Sigmoid colon (tissue), 7 donors: ENCODE data around the gene BRINP3. TPM values are rescaled to one million over a fixed set of nuclear protein-coding genes. Genes with fewer than 3 reads are reported as not detected.

Source experiments
- DNase-seq: peaks from one replicate; pipeline ENCODE4 v3.0.0-alpha.2; 2019
- H3K27ac ChIP-seq, 4 donors: fragments of 200-600 bp; sonication (generic); one replicate each; pipeline ENCODE4 v1.5.1; 2016 to 2019; ENCODE audit warnings: mild to moderate bottlenecking in 1 of 4
- H3K27me3 ChIP-seq, 3 donors: fragments of 200-600 bp; sonication (generic); one replicate each; pipeline ENCODE4 v1.5.1; 2019; ENCODE audit warnings: mild to moderate bottlenecking in 1 of 3
- H3K36me3 ChIP-seq, 4 donors: fragments of 200-600 bp; sonication (generic); one replicate each; pipeline ENCODE4 v1.5.1; 2016 to 2019
- H3K4me1 ChIP-seq, 4 donors: fragments of 200-600 bp; sonication (generic); one replicate each; pipeline ENCODE4 v1.5.1; 2017 to 2019
- H3K4me3 ChIP-seq, 4 donors: fragments of 200-600 bp; sonication (generic); one replicate each; pipeline ENCODE4 v1.5.1; 2017 to 2019; ENCODE audit warnings: mild to moderate bottlenecking in 2 of 4, moderate library complexity in 1 of 4
- H3K9me3 ChIP-seq, 4 donors: fragments of 200-600 bp in 3 of 4; sonication (generic) in 3 of 4; one replicate each; pipeline versions ENCODE4 v1.5.1 to v1.6.1; 2013 to 2019
- CTCF ChIP-seq, 4 experiments: fragments of 450-650 bp in 3 of 4; fragments of 200-600 bp in 1 of 4; IDR thresholded peaks; one replicate each; pipeline ENCODE4 v1.5.1; 2016 to 2019; ENCODE audit warnings: antibody characterized with exemption in 4 of 4, mild to moderate bottlenecking in 3 of 4, moderate library complexity in 2 of 4
- EP300 ChIP-seq, 4 donors: sonication (generic); formaldehyde crosslinking; IDR thresholded peaks; one replicate each; pipeline ENCODE4 v1.6.1; 2017; ENCODE audit warnings: antibody characterized with exemption in 4 of 4
- POLR2A ChIP-seq, 2 donors: fragments of 450-650 bp; IDR thresholded peaks; one replicate each; pipeline ENCODE4 v1.6.1; 2016; ENCODE audit warnings: antibody characterized with exemption in 2 of 2, mild to moderate bottlenecking in 2 of 2, moderate library complexity in 2 of 2
- POLR2AphosphoS5 ChIP-seq, 4 donors: sonication (generic); formaldehyde crosslinking; IDR thresholded peaks; one replicate each; pipeline ENCODE4 v1.6.1; 2017; ENCODE audit warnings: antibody characterized with exemption in 4 of 4
- WGBS, 2 donors: extraction: QIAGEN DNeasy Blood & Tissue Kit; methylation state at CpG; one replicate each; pipeline ENCODE4 v1.1.7; 2013; 5-methylcytosine and 5-hydroxymethylcytosine counted together
- intact Hi-C: fragments of 100-400 bp; cut with DNase I; formaldehyde crosslinking; loops from one replicate; pipeline ENCODE4 v1.15.1; 2023
- polyA plus RNA-seq, 3 donors: library from polyadenylated mRNA; stranded (reverse); fragments of 200-250 nt; gene quantifications; one replicate each; pipeline ENCODE4 v1.2.3, GENCODE V29; 2013
- total RNA-seq, 4 donors: library from RNA; depleted of rRNA; stranded (reverse); fragments of >200 nt; gene quantifications; one replicate each; pipeline ENCODE4 v1.1.0, GENCODE V29; 2016
- donor health status: healthy with polysubstance abuse.
- donor health status: Bipolar disorder and iron deficiency.
- donor health status: healthy.

Gene BRINP3
- total and polyA plus RNA-seq, 7 donors: 0.16 to 3.7 (median 2.3) TPM; not detected in 1

GRCh38 chr1:190144650-190145049, 333.0 kb downstream of the BRINP3 start:
- H3K27ac ChIP-seq: no peak overlapping the region
- TF ChIP-seq POLR2A (IDR thresholded peaks at IDR 0.05): no peak
- no peak for TF ChIP-seq EP300 (IDR thresholded peaks at IDR 0.05)
- TF ChIP-seq CTCF (IDR thresholded peaks at IDR 0.05): no peak
- no peak for TF ChIP-seq POLR2AphosphoS5 (IDR thresholded peaks at IDR 0.05)
- H3K36me3 ChIP-seq: no peaks in the 10 kb centered on the region
- H3K4me1 ChIP-seq: no peaks in the 10 kb centered on the region
- H3K4me3 ChIP-seq: no peak overlapping the region
- intact Hi-C loops: no loop called here
- H3K9me3 ChIP-seq: no peaks in the 10 kb centered on the region
- H3K27me3 ChIP-seq: no peaks in the 10 kb centered on the region
- 81 to 88% methylated on average over 2 of the region's 2 CpGs for WGBS, 2 donors
- no peak for DNase-seq

- Histone ChIP-seq H3K36me3 (no peaks in the 10 kb centered on the region), H3K27ac (no peak overlapping the region), H3K4me1 (no peaks in the 10 kb centered on the region), H3K4me3 (no peak overlapping the region), H3K9me3 (no peaks in the 10 kb centered on the region), H3K27me3 (no peaks in the 10 kb centered on the region)
- intact Hi-C loops: no loop called here
- WGBS, 2 donors: 86 to 96% methylated on average over 1 of the region's 1 CpG
- TF ChIP-seq CTCF (IDR thresholded peaks at IDR 0.05) (no peak), POLR2AphosphoS5 (IDR thresholded peaks at IDR 0.05) (no peak), POLR2A (IDR thresholded peaks at IDR 0.05) (no peak), EP300 (IDR thresholded peaks at IDR 0.05) (no peak)
- no peak for DNase-seq
Observed at GRCh38 chr1:190140644-190141043, 337.0 kb downstream of the BRINP3 start.

DNA sequence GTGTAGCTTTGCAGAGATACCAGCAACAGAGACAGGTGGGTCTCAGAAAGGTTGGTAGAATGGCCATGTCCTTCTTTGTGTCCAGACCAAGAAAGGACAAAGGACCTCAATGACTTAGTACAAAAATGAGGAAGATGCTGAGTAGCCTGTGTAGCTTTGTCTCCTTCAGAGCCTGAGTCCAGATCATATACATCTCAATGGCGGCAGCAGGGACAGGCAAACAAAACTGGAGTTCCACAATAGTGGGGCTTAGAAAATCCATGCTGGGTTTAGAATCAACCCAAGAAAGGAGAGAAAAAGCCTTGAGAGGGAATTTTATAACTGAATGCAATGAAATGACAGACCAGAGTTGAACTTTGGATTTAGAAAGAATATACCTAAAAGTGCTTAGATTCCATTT, 339.0 kb downstream of the BRINP3 start:
- Histone ChIP-seq H3K9me3 (no peaks in the 10 kb centered on the region), H3K27me3 (no peaks in the 10 kb centered on the region), H3K4me3 (no peak overlapping the region), H3K4me1 (no peaks in the 10 kb centered on the region), H3K36me3 (no peaks in the 10 kb centered on the region), H3K27ac (no peak overlapping the region)
- 96 to 99% methylated on average over 1 of the region's 1 CpG for WGBS, 2 donors
- intact Hi-C loops: no loop called here
- TF ChIP-seq CTCF (IDR thresholded peaks at IDR 0.05): no peak
- no peak for TF ChIP-seq POLR2A (IDR thresholded peaks at IDR 0.05)
- TF ChIP-seq EP300 (IDR thresholded peaks at IDR 0.05): no peak
- TF ChIP-seq POLR2AphosphoS5 (IDR thresholded peaks at IDR 0.05): no peak
- no peak for DNase-seq

DNA sequence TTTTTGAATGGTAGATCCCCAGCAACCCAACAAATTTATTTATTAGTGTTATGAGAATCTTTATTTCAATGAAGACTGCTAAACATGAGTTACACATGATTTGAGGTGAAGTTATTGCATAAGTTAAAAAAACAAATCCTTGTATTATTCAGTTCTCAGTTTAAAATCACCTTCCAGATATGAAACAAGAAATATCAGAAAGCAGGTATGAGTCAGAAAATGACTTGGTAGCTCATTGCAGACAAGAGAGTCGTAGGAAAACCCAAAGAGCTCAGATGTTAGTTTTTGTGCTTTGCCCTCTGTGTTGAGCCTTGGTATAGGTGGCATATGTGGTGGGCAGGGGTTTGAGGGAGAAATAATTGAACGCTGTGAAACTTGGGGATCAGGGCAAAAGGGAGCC, 339.4 kb downstream of the BRINP3 start:
- Histone ChIP-seq H3K27me3 (no peaks in the 10 kb centered on the region), H3K4me3 (no peak overlapping the region), H3K27ac (no peak overlapping the region), H3K9me3 (no peaks in the 10 kb centered on the region), H3K36me3 (no peaks in the 10 kb centered on the region), H3K4me1 (no peaks in the 10 kb centered on the region)
- DNase-seq: no peak
- TF ChIP-seq CTCF (IDR thresholded peaks at IDR 0.05): no peak
- TF ChIP-seq POLR2A (IDR thresholded peaks at IDR 0.05): no peak
- no peak for TF ChIP-seq POLR2AphosphoS5 (IDR thresholded peaks at IDR 0.05)
- whole genome bisulfite sequencing, 2 donors: 45 to 94% methylated on average over 2 of the region's 2 CpGs
- intact Hi-C loops: no loop called here

GRCh38 chr1:190129366-190129765, 348.3 kb downstream of the BRINP3 start:
- intact Hi-C loops: no loop called here
- Histone ChIP-seq H3K27ac (no peak overlapping the region), H3K36me3 (no peaks in the 10 kb centered on the region), H3K27me3 (no peaks in the 10 kb centered on the region), H3K4me1 (no peaks in the 10 kb centered on the region), H3K4me3 (no peak overlapping the region), H3K9me3 (no peaks in the 10 kb centered on the region)
- TF ChIP-seq CTCF (IDR thresholded peaks at IDR 0.05): no peak
- DNase-seq: no peak
- WGBS, 2 donors: 82 to 87% methylated on average over 1 of the region's 1 CpG
